ENCODE data around the gene INTS3.

DNA sequence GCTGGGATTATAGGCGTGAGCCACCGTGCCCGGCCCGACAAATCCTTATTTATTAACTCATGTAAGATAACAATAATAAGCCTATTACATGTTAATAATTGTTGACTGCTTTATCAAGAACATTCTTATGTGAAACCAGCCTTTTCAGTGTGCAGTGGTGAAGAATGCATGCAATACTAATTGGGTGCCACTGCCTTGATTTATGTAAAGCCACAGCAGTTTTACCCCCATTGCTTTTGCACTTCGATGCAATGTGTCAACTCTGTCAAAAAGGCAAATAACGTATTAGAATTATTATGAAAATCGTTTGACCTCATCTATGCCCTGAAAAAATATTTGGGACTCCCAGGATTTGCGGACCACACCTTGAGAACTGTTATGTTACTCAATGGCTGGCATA, 31.1 kb upstream of the INTS3 start:
- no peak for TF ChIP-seq POLR2AphosphoS5 (IDR thresholded peaks at IDR 0.05)
- TF ChIP-seq, protein P1, sequence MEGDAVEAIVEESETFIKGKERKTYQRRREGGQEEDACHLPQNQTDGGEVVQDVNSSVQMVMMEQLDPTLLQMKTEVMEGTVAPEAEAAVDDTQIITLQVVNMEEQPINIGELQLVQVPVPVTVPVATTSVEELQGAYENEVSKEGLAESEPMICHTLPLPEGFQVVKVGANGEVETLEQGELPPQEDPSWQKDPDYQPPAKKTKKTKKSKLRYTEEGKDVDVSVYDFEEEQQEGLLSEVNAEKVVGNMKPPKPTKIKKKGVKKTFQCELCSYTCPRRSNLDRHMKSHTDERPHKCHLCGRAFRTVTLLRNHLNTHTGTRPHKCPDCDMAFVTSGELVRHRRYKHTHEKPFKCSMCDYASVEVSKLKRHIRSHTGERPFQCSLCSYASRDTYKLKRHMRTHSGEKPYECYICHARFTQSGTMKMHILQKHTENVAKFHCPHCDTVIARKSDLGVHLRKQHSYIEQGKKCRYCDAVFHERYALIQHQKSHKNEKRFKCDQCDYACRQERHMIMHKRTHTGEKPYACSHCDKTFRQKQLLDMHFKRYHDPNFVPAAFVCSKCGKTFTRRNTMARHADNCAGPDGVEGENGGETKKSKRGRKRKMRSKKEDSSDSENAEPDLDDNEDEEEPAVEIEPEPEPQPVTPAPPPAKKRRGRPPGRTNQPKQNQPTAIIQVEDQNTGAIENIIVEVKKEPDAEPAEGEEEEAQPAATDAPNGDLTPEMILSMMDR (IDR thresholded peaks at IDR 0.05; ENCODE audit: poor library complexity, severe bottlenecking) = no peak
